Urinary bladder (tissue), 4 donors: ENCODE results near the gene FGF3. TPM values are rescaled to one million over a fixed set of nuclear protein-coding genes. Genes with fewer than 3 reads are reported as not detected.

Experiments
- DNase-seq: peaks from one replicate; pipeline ENCODE4 v3.0.0-alpha.2; 2015; ENCODE audit errors: extremely low spot score
- H3K27ac ChIP-seq: one replicate; pipeline ENCODE4 v1.5.1; 2013; ENCODE audit warnings: low read depth, mild to moderate bottlenecking, moderate library complexity
- H3K36me3 ChIP-seq: one replicate; pipeline ENCODE4 v1.6.1; 2013; ENCODE audit warnings: mild to moderate bottlenecking, moderate library complexity; ENCODE audit not compliant: insufficient read depth
- H3K4me1 ChIP-seq: one replicate; pipeline ENCODE4 v1.6.1; 2013; ENCODE audit warnings: mild to moderate bottlenecking, moderate library complexity; ENCODE audit not compliant: insufficient read depth
- H3K4me3 ChIP-seq: one replicate; pipeline ENCODE4 v1.5.1; 2013; ENCODE audit warnings: low read depth, low read length
- WGBS: extraction: QIAGEN DNeasy Blood & Tissue Kit; methylation state at CpG from one replicate; pipeline ENCODE4 v1.1.7; 2013; 5-methylcytosine and 5-hydroxymethylcytosine counted together
- polyA plus RNA-seq: library from polyadenylated mRNA; stranded (reverse); fragments of 200-250 nt; gene quantifications from one replicate; pipeline ENCODE4 v1.2.3, GENCODE V29; 2013
- total RNA-seq: library from RNA; depleted of rRNA; stranded (reverse); fragments of >200 nt; gene quantifications from one replicate; pipeline ENCODE4 v1.2.3, GENCODE V29; 2014
- donor health status: healthy with polysubstance abuse.
- donor health status: healthy.

The FGF3 gene
- total and polyA plus RNA-seq, 2 donors = not detected

DNA sequence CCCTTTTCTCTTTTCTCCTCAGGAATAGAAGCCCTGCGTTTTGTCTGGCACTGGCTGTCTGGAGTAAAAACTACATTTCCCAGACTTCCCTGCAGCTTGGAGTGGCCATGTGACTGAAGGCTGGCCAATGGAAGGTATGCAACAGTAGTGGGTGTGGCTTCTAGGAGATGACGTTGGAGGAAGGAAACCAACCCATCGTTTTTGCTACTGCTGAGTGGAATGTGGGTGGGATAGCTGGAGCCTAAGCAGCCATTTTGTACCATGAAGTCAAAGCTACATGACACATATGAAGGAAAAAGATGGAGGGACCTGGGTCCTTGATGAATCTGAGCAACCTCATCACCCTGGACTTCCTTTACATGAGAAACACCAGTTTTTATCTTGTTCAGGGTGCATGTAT lies 19.6 kb downstream of the FGF3 start:
- 23% methylated on average over 3 of the region's 3 CpGs for WGBS
- Histone ChIP-seq H3K36me3 (no peaks in the 10 kb centered on the region), H3K4me1 (no peaks in the 10 kb centered on the region), H3K4me3 (no peak overlapping the region), H3K27ac (no peak overlapping the region)
- DNase-seq = no peak

DNA sequence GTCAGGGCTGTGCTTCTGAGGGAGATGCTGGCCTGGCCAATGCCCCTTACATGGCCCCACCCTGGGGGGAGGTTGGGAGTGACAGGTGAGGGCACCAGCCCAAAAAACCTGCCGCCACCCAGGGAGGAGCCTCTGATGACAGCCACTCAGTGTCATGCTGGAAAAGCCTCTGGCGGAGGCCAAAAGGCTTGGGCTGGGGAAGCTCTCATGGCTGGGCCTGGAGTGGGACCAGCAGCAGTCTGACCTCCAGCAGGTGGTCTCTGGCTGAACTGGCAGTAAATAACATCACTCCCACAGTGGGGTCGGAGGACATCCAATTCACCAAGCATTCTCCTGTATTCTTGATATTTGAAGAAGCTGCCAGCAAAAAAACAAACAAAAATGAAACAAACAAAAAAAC lies 20.1 kb downstream of the FGF3 start:
- WGBS = 93% methylated on average over 3 of the region's 3 CpGs
- Histone ChIP-seq H3K4me3 (no peak overlapping the region), H3K27ac (no peak overlapping the region), H3K4me1 (no peaks in the 10 kb centered on the region), H3K36me3 (no peaks in the 10 kb centered on the region)
- DNase-seq = no peak

DNA sequence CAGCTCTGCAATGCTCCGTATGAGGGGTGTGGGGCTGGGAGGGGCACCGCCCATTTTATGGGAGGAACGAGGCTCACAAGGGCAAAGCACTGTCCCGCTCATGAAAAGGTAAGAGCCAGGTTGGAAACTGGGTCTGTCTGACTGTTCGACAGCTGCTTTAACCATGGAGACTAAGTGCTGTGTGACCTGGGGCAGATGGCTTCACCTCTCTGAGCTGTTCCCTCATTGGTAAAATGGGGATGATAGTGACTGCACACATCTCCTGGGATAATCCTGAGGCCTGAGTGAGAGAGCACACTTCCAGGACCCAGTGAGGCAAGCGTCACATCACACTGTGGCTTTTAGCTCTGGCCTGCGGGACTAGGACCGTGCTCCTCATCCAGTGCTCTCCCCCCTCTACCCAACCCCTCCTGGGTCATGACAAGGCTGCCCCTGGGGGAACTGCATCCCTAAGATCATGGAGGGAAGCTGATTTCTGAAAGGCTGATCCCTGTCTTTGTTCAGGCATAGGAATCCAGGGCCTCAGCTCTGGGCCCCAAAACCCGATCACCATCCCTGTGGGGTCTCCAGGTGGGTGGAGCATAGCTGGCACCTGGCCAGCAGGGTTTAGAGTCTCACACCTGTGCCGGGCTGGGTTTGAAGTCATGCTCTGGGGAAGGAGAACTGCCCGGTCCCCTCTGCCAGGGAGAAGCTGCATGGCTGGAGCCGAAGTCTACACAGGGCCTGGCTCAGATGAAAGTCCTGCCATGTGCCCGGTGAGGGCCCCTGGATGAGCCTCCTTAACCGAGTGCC lies 21.3 kb downstream of the FGF3 start:
- 73% methylated on average over 14 of the region's 14 CpGs for WGBS
- Histone ChIP-seq H3K27ac (no peak overlapping the region), H3K36me3 (no peaks in the 10 kb centered on the region), H3K4me3 (no peak overlapping the region), H3K4me1 (no peaks in the 10 kb centered on the region)
- DNase-seq = no peak

DNA sequence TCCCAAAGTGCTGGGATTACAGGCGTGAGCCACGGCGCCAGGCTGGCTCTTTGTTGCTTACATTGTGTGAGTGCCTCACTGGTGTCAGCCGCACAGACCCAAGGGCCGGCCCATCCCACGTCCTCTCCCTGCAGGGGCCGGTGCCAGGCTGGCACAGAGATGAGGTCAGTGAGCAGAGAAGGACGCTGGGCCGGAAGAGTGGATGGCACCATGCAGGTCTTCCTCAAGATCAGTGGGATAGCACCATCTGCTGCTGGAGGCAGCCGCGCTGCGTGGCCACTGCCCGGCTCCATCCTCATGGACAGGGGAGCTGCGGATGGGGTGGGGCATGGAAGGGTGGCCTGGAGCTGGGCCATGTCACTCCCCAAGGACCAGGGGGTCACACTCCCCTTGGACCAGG lies 22.1 kb downstream of the FGF3 start:
- H3K36me3 ChIP-seq = no peaks in the 10 kb centered on the region
- WGBS = 75% methylated on average over 14 of the region's 14 CpGs
- H3K27ac ChIP-seq = no peak overlapping the region
- no peak for DNase-seq
- H3K4me1 ChIP-seq = no peaks in the 10 kb centered on the region
- no peak overlapping the region for H3K4me3 ChIP-seq

DNA sequence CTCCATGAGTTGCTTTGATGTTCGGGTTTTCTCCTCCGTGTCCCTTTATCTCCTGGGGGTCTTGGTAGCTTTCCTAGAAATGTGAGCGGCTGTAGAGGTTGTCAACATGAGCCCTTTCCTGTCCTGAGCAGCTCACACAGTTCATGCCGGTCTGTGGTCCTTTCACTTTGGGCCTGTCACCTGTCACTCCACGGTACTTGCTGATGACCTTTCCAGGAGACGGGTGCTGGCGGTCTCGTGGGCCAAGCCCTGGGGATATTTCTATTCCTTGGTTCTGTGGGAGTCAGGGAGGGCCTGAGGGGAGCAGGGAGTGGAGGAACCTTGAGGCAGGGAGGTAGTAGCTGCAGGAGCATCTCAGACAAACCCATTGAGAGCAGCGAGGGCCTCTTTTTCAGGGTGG lies 23.2 kb downstream of the FGF3 start:
- no peak overlapping the region for H3K4me3 ChIP-seq
- DNase-seq = no peak
- no peak overlapping the region for H3K27ac ChIP-seq
- WGBS = 89% methylated on average over 9 of the region's 9 CpGs
- no peaks in the 10 kb centered on the region for H3K4me1 ChIP-seq
- H3K36me3 ChIP-seq = no peaks in the 10 kb centered on the region

DNA sequence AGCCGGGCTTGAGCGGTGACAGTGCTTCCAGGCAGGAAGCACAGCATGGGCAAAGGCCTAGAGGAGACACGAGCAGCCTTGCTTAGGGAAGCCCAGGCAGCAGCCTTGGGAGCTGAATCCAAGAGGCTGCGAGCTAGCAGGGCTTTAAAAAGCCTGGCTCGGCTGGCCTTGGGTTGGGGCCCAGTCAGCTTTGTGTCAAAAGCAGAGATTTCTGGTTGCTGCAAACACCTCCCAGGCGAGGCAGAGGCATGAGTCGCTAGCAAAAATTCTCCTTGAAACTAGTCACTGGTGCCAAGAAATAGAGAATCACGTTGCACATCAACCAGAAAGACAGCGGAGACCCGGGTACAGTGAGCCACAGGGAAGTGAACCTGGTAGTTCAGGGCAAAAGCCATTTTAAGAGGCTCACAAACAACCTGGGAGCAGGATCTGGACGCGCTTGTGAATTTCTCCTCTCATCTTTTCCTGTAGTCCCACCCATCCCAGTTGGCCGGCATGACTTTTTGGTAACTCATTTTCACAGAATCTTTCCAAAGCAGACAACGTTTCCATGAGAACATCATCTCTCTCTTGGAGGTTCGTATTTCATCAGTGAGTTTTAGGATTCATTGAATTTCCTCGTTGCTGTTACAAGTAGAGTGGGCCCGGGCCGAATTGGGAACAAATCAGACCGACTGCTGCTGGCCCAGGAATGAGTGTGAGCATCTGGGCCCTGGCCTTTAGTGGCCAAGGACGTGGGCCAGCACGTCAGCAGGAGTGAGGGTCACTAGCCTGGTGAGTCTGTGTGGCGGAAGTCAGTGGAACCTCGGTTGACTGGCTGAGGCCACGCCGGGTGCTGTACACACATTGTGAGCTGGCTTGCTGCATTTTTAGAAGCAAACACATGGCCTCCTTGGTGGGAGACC lies 27.7 kb downstream of the FGF3 start:
- Histone ChIP-seq H3K36me3 (no peaks in the 10 kb centered on the region), H3K27ac (no peak overlapping the region), H3K4me1 (no peaks in the 10 kb centered on the region), H3K4me3 (no peak overlapping the region)
- 51% methylated on average over 25 of the region's 25 CpGs for WGBS
- peak; percentile 20 for DNase-seq

DNA sequence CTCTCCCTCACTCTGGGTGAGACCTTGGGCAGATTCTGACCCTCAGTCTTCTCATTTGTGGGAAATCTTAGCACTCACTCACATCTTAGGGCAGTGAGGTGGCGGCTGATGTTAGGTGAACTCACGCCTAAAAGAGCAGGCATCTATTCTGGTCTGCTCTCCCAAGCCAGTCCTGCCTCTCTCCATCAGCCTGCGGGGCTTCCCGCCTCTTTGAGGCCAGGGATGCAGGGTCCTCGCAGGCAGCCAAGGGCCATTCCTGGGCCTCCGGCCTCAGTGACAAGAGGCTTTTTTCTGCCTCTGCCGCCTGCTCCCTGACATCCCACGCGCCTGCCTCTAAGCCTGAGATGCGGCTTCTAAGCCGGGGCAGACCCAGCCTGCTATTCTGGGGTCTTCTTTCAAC lies 30.3 kb downstream of the FGF3 start:
- DNase-seq = no peak
- 92% methylated on average over 11 of the region's 11 CpGs for WGBS

DNA sequence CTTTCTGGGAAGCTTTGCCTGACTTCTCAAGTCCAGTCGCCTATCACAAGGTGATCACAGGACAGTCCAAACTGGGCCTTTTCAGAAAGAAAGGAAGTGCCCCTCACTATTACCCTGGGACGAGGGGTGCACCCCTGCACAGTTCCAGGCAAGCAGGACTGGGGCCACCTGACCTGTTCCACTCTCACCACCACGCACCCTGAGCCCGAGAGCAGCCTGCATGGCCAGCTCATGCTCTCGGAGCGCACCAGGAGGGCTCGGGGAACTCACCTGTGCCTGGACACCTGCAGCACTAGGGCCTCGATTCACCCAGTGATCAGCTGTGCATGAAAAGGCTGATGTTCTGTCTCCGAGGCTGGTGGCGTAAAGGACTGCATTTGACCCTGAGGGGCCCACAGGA lies 31.3 kb downstream of the FGF3 start:
- DNase-seq = no peak
- H3K27ac ChIP-seq = no peak overlapping the region
- no peaks in the 10 kb centered on the region for H3K36me3 ChIP-seq
- H3K4me3 ChIP-seq = no peak overlapping the region
- WGBS = 89% methylated on average over 10 of the region's 10 CpGs
- H3K4me1 ChIP-seq = no peaks in the 10 kb centered on the region

More for the DNA sequence above, 30.3 kb downstream of the FGF3 start:
- Histone ChIP-seq H3K4me3 (no peak overlapping the region), H3K36me3 (no peaks in the 10 kb centered on the region), H3K27ac (no peak overlapping the region), H3K4me1 (no peaks in the 10 kb centered on the region)

DNA sequence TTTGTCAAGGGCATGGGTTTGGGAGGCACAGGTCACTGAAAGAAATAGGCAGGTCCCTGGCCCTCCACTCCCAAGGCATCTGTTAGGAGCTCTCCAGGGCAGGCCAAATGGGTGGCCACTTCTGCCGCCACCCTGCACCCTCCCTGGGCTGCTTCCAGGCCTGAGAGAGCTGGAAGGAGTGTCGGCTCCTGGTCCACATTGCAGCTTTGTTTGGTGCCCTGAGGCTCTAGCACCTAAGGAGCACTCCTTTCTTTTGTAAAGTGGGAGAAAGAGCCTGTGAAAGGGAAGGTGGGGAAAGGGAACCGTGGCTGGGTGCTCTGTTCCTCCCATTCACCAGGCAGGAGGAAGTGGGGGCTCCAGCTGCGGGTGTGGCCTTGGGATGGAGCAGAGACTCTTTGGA lies 31.8 kb downstream of the FGF3 start:
- WGBS = 66% methylated on average over 4 of the region's 4 CpGs
- no peaks in the 10 kb centered on the region for H3K36me3 ChIP-seq
- no peak for DNase-seq
- H3K4me3 ChIP-seq = no peak overlapping the region
- H3K27ac ChIP-seq = no peak overlapping the region
- H3K4me1 ChIP-seq = no peaks in the 10 kb centered on the region

DNA sequence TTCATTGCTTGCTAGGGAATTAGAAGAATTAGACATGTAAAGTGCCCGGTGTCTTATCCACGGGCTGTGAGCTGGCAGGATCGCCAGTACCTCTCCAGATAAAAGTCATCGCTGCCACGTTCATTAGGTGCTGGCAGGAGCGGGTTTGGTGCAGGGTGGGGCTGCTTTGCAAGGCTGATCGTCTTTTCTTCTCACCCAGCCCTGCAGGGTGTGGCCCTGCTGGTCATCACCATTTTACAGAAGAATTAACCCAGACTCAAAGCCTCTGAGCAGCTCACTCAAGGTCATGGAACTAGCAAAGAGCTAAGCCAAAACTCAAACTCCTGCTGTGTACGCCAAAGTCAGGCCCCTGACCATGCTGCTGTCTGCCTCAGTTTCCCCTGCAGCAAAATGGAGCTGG lies 38.0 kb downstream of the FGF3 start:
- Histone ChIP-seq H3K4me3 (no peak overlapping the region), H3K27ac (no peak overlapping the region), H3K36me3 (no peaks in the 10 kb centered on the region), H3K4me1 (no peaks in the 10 kb centered on the region)
- 78% methylated on average over 8 of the region's 8 CpGs for WGBS
- no peak for DNase-seq

DNA sequence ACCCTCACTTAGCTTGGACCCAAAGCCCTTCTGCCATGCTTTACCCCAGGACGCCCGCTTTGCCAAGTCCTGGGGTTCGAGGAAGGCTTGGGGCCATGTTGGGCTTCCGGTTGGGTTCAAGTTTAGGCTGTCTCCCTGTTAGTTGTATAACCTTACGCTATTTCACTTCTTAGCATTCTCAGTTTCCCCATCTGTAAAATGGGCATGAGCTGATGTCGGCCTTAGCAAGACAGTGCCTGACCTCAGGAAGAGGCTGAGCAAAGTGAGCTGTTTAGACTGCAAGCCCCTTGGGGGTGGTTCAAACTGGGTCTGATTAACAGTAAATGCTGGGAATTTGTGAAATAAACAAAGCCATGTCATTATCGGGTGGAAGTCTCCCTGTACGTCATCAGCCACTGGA lies 40.8 kb downstream of the FGF3 start:
- no peak overlapping the region for H3K4me3 ChIP-seq
- no peaks in the 10 kb centered on the region for H3K36me3 ChIP-seq
- no peak for DNase-seq
- H3K27ac ChIP-seq = no peak overlapping the region
- 82% methylated on average over 8 of the region's 8 CpGs for WGBS
- H3K4me1 ChIP-seq = no peaks in the 10 kb centered on the region

DNA sequence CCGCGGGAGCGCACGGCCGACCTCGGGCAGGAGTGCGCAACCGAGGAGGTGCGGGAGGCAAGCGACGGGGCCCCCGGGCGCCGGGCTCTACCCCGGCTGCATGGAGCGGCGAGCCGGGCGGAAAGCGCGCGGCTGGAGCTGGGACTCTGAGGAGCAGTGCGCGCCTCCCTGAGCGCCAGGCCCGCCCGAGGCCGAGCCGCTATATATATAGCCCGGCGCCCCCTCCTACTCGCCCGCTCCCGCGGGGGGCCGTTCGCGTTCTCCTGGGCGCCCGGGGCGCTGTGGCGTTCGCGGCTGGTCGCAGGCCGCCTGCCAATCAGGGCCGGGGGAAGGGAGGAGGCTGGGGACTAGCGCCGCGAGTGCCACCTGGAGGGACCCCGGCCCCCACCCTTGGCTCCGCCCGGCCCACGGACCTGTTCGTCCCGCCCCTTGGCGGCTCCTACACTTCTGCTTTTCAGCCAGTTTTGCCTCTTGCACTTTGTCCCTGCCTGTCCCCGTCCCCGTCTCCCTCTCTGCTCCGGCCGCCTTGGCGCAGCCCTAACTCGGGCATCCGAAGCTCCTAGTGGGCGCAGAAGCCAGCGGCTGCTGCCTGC lies 44.0 kb downstream of the FGF3 start, which contains the start of gene FGF4:
Gene FGF4, minus strand, starts transcription at position 179 of the 593 bp plus-strand sequence. CDS start 257 bp downstream, outside the sequence.
- Histone ChIP-seq H3K27ac (no peak within 1 kb of the TSS), H3K4me3 (no peak within 1 kb of the TSS), H3K4me1 (no peaks in the 10 kb centered on the region), H3K36me3 (no peaks in the 10 kb centered on the region)
- DNase-seq = no peak
- 1% methylated on average over 66 of the region's 66 CpGs for WGBS

DNA sequence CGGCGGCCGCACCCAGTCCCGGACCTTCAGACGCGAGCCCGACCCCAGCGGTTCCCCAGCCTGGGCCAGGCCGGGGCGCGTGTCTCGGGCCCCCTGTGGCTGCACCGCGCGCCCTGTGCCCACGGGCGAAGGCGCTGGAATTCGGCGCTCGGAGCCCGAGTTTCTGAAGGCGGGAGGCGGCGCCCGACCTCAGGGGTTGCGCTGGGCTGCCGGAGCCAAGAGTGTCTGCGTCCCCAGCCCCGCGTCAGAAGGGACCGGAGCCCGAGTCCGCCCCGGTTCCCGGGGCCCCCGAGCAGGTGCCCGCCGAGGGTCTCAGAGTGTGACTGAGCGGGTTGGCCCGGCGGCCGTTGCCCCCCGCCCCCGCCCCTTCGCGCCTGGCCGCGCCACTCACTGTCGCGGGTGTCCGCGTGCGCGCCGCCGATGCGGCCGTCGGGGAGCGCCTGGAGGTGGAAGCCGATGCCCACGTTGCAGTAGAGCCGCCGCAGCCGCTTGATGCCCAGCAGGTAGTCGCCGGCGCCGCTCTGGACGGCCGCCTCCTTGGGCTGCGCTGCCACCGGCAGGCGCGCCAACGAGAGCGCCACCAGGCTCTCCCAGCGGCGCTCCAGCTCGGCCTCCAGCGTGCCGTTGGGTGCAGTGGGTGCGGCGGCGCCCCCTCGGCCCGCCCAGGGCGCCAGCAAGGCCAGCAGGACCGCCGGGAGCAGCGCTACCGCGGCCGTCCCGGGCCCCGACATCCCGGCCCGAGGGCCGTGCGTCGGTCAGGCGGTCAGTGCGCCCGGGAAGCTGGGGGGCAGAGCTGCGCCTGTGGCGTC lies 44.7 kb downstream of the FGF3 start:
- WGBS = 2% methylated on average over 107 of the region's 107 CpGs

More for the DNA sequence above, 44.7 kb downstream of the FGF3 start:
- no peak overlapping the region for H3K4me3 ChIP-seq
- no peaks in the 10 kb centered on the region for H3K36me3 ChIP-seq
- no peak for DNase-seq
- H3K4me1 ChIP-seq = no peaks in the 10 kb centered on the region
- H3K27ac ChIP-seq = no peak overlapping the region
